ENCODE results near the gene ADGRV1.

The ADGRV1 gene

GRCh38 chr5:91121347-91121993, 562.9 kb downstream of the ADGRV1 start:
- TF ChIP-seq, protein P1, sequence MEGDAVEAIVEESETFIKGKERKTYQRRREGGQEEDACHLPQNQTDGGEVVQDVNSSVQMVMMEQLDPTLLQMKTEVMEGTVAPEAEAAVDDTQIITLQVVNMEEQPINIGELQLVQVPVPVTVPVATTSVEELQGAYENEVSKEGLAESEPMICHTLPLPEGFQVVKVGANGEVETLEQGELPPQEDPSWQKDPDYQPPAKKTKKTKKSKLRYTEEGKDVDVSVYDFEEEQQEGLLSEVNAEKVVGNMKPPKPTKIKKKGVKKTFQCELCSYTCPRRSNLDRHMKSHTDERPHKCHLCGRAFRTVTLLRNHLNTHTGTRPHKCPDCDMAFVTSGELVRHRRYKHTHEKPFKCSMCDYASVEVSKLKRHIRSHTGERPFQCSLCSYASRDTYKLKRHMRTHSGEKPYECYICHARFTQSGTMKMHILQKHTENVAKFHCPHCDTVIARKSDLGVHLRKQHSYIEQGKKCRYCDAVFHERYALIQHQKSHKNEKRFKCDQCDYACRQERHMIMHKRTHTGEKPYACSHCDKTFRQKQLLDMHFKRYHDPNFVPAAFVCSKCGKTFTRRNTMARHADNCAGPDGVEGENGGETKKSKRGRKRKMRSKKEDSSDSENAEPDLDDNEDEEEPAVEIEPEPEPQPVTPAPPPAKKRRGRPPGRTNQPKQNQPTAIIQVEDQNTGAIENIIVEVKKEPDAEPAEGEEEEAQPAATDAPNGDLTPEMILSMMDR (conservative IDR thresholded peaks at IDR 0.05; ENCODE audit: low read depth, low read length): no peak
- no peak for DNase-seq (ENCODE audit: low read depth)
- H3K4me3 ChIP-seq (ENCODE audit: low read depth, low read length): no peak overlapping the region

DNA sequence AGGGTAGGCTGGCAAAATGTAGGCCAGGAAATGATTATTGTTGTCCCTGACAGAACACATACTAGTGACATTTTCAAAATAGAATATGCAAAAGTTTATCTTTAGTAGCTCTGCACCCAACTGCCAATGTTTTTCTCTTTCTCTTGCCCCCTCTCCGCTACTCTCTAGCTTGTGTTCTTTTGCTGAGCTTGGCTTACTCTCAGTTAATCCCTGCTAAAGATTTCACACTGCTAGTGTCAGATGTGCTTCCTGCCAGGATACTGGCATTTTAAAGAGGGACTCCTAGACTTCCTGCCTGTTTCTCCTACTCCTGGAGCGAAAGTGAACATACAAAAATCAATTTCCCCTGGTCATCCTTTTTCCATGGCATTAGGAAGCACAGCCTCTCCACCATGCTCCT, 564.1 kb downstream of the ADGRV1 start:
- TF ChIP-seq, protein P1 (conservative IDR thresholded peaks at IDR 0.05; ENCODE audit: low read depth, low read length): no peak
- no peak overlapping the region for H3K4me3 ChIP-seq (ENCODE audit: low read depth, low read length)
- DNase-seq (ENCODE audit: low read depth): no peak

DNA sequence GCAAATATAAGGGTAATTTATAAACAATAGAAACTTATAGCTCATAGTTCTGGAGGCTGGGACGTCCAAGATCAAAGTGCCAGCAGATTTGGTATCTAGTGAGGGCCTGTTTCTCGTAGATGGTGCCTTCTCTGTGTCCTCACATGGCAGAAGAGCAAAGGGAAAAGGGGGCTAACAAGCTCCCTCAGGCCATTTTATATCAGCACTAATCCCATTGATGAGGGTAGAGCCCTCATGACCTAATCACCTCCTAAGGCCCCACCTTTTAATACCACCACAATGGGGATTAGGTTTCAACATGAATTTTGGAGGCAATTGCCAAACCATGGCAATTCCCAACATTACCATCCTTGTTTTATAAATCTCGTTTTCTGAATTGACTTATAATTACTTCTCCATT, 564.7 kb downstream of the ADGRV1 start:
- H3K4me3 ChIP-seq (ENCODE audit: low read depth, low read length): no peak overlapping the region
- TF ChIP-seq, protein P1 (conservative IDR thresholded peaks at IDR 0.05; ENCODE audit: low read depth, low read length): no peak
- no peak for DNase-seq (ENCODE audit: low read depth)

GRCh38 chr5:91123901-91124300, 565.3 kb downstream of the ADGRV1 start:
- no peak for DNase-seq (ENCODE audit: low read depth)

GRCh38 chr5:91125916-91126315, 567.3 kb downstream of the ADGRV1 start:
- DNase-seq (ENCODE audit: low read depth): no peak
- H3K4me3 ChIP-seq (ENCODE audit: low read depth, low read length): no peak overlapping the region
- TF ChIP-seq, protein P1 (conservative IDR thresholded peaks at IDR 0.05; ENCODE audit: low read depth, low read length): no peak

More at GRCh38 chr5:91123901-91124300, 565.3 kb downstream of the ADGRV1 start:
- H3K4me3 ChIP-seq (ENCODE audit: low read depth, low read length): no peak overlapping the region
- TF ChIP-seq, protein P1 (conservative IDR thresholded peaks at IDR 0.05; ENCODE audit: low read depth, low read length): no peak

DNA sequence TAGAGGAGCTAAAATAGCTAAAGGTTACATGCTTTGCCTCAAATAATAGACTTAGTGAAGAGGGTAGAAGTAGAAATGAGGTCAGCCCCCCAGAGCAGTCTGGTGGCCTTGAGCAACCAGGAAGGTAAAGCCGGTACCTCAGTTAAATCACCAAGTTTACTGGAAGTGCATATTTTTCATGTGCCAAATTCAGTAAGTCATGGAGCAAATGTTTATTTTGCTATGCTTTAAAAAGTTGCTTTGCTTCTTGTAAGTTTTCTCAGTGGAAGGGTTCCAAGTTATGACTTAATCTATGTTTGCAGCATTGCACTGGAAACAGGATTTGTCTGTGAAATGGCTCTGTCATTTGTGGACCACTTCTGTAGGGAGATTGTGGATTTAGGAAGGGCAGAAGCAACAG, 567.9 kb downstream of the ADGRV1 start:
- no peak overlapping the region for H3K4me3 ChIP-seq (ENCODE audit: low read depth, low read length)
- TF ChIP-seq, protein P1 (conservative IDR thresholded peaks at IDR 0.05; ENCODE audit: low read depth, low read length): no peak
- peak; percentile 92 for DNase-seq (ENCODE audit: low read depth)

DNA sequence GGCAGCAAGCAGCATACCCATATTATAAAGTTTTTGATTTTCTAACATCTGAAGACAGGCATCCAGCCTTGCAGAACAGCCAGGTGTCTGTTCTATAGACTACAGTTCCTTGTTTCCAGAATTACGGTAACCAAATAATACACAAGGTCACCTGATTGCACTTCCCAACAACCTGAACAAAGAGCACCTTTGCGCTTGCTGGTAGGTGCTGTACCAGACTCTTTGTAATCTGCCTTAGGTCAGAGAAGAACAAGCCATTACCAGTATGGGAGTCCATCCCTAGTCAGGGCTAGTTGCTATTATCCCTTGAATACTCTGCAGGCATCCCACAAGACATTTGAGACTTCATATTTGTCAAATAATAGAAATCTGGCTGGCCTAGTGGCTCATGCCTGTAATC, 568.3 kb downstream of the ADGRV1 start:
- no peak overlapping the region for H3K4me3 ChIP-seq (ENCODE audit: low read depth, low read length)
- DNase-seq (ENCODE audit: low read depth): no peak
- TF ChIP-seq, protein P1 (conservative IDR thresholded peaks at IDR 0.05; ENCODE audit: low read depth, low read length): no peak

Data from choroid plexus epithelial cell (primary cell).